ENCODE results near the gene ASB17.

ASB17 gene

DNA sequence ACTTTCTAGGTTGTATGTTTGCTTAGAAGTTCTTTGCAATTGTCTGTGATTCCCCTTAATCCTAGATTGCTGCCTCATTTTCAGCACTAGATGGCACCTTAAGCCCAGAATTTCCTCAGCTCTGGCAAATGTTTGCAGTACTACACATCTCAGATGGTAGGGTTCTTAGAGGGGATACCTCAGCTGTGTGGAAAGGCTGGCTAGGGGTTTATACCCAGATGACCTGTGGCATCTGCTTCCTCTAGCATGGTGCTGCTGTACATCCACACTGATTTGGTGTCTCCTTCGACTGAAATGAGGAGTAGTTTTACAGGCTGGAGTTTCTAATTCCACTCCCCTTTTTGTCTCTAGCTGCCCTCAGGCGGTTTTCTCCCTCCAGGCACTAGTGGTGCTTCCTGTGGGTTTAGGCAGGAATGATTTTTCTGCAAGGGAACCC is 23.5 kb downstream of the ASB17 start:
- peak; percentile 17 for DNase-seq (ENCODE audit: low spot score)
- TF ChIP-seq CTCF (IDR thresholded peaks at IDR 0.05; ENCODE audit: extremely low read depth, missing control alignments): peak; percentile 41

DNA sequence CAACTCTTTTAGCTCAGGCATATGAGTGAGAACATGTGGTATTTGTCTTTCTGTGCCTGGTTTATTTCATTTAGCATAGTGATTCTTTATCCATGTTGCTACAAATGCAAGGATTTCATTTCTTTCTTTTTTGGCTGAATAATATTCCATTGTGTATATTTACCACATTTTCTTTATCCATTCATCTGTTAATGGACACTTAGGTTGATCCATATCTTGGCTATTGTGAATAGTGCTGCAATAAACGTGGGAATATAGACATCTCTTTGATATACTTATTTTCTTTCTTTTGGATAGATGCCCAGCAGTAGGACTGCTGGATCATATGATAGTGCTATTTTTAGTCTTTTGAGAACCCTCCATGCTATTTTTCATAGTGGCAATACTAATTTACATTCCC is 30.8 kb downstream of the ASB17 start:
- no peak for TF ChIP-seq CTCF (IDR thresholded peaks at IDR 0.05; ENCODE audit: extremely low read depth, missing control alignments)

DNA sequence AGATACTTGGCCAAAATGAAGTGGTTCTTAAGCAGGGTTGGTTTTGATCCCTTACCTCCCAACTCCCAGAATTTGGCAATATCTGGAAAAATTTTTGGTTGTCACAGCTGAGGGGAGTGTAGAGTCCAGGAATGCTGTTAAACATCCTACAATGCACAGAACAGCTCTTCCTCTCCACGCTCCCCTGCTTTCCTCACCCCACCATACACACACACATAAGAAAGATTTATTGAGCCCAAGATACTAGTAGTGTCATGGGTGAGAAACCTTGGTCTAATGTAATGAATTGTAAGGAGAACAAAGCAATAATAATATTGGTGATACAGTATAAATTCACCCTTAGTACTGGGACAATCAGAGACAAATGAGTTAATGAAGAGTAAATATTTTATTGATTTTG is 47.8 kb downstream of the ASB17 start:
- no peak for DNase-seq (ENCODE audit: low spot score)
- TF ChIP-seq CTCF (IDR thresholded peaks at IDR 0.05; ENCODE audit: extremely low read depth, missing control alignments): no peak

More for the DNA sequence above, 30.8 kb downstream of the ASB17 start:
- no peak for DNase-seq (ENCODE audit: low spot score)

- DNase-seq (ENCODE audit: low spot score): no peak
- no peak for TF ChIP-seq CTCF (IDR thresholded peaks at IDR 0.05; ENCODE audit: extremely low read depth, missing control alignments)
These were observed 52.2 kb downstream of the ASB17 start for GRCh38 chr1:75879985-75880384.

GRCh38 chr1:75870951-75871350 is 61.3 kb downstream of the ASB17 start:
- DNase-seq (ENCODE audit: low spot score): no peak
- no peak for TF ChIP-seq CTCF (IDR thresholded peaks at IDR 0.05; ENCODE audit: extremely low read depth, missing control alignments)
